Neural cell (in vitro differentiated cells): Measurements from ENCODE around the gene SLC23A3. TPM values are rescaled to one million over a fixed set of nuclear protein-coding genes. Genes with fewer than 3 reads are reported as not detected.

Source experiments
- H2AFZ ChIP-seq: fragments of 200-600, 300-800 bp; sonication (generic), shearing (Covaris generic); 2 replicates; pipeline ENCODE4 v1.6.0; 2014; ENCODE audit warnings: low read depth, mild to moderate bottlenecking, antibody characterized with exemption, low read length, moderate library complexity
- H3F3A ChIP-seq: fragments of 200-600 bp; shearing (Covaris generic); 2 replicates; pipeline ENCODE4 v1.6.1; 2016; ENCODE audit warnings: mild to moderate bottlenecking, moderate library complexity, mixed read lengths, antibody characterized with exemption, low read length; ENCODE audit not compliant: insufficient read depth, poor library complexity, severe bottlenecking
- H3K27ac ChIP-seq: fragments of 200-600, 300-800 bp; sonication (generic), shearing (Covaris generic); 2 replicates; pipeline ENCODE4 v1.5.1; 2014; ENCODE audit warnings: mild to moderate bottlenecking, low read length, moderate library complexity
- H3K27me3 ChIP-seq: fragments of 300-800, 200-600 bp; sonication (generic), shearing (Covaris generic); 2 replicates; pipeline ENCODE4 v1.6.0; 2014; ENCODE audit warnings: mild to moderate bottlenecking, low read depth, low read length, moderate library complexity; ENCODE audit not compliant: insufficient read depth
- H3K36me3 ChIP-seq: fragments of 300-800, 200-600 bp; sonication (generic), shearing (Covaris generic); 2 replicates; pipeline ENCODE4 v1.5.1; 2014; ENCODE audit warnings: mild to moderate bottlenecking, antibody characterized with exemption, low read length, moderate library complexity; ENCODE audit not compliant: insufficient read depth
- H3K4me2 ChIP-seq: fragments of 300-800, 200-600 bp; sonication (generic), shearing (Covaris generic); 2 replicates; pipeline ENCODE4 v1.6.0; 2014; ENCODE audit warnings: mild to moderate bottlenecking, low read length
- H3K4me3 ChIP-seq: fragments of 300-800, 200-600 bp; sonication (generic), shearing (Covaris generic); 2 replicates; pipeline ENCODE4 v1.5.1; 2014; ENCODE audit warnings: mild to moderate bottlenecking, low read length, moderate library complexity
- H3K79me2 ChIP-seq: fragments of 200-600 bp; shearing (Covaris generic); replicated peaks from 2 replicates; pipeline ENCODE4 v1.6.0; 2014; ENCODE audit warnings: mild to moderate bottlenecking, low read length, moderate library complexity; ENCODE audit not compliant: insufficient read depth
- H3K9ac ChIP-seq: fragments of 300-800, 200-600 bp; sonication (generic), shearing (Covaris generic); 2 replicates; pipeline ENCODE4 v1.6.1; 2016; ENCODE audit warnings: mild to moderate bottlenecking, low read length, mixed read lengths
- H3K9me2 ChIP-seq: fragments of 200-600 bp; shearing (Covaris generic); 2 replicates; pipeline ENCODE4 v1.6.1; 2016; ENCODE audit warnings: mild to moderate bottlenecking, low read length, mixed read lengths; ENCODE audit not compliant: insufficient read depth
- H3K9me3 ChIP-seq: fragments of 200-600, 300-800 bp; sonication (generic), shearing (Covaris generic); 2 replicates; pipeline ENCODE4 v1.6.1; 2016; ENCODE audit warnings: mild to moderate bottlenecking, mixed run types, low read length, moderate library complexity, mixed read lengths
- H4K20me1 ChIP-seq: fragments of 200-600 bp; shearing (Covaris generic); 2 replicates; pipeline ENCODE4 v1.6.1; 2016; ENCODE audit warnings: mild to moderate bottlenecking, mixed run types; ENCODE audit not compliant: insufficient read depth
- CTCF ChIP-seq: fragments of 450-650 bp; IDR thresholded peaks from 2 replicates; pipeline ENCODE4 v1.5.1; 2014; ENCODE audit warnings: antibody characterized with exemption, mild to moderate bottlenecking, moderate library complexity; ENCODE audit not compliant: poor library complexity, severe bottlenecking
- EP300 ChIP-seq: fragments of 450-650 bp; conservative IDR thresholded peaks from 2 replicates; pipeline ENCODE4 v1.6.1; 2014; ENCODE audit warnings: antibody characterized with exemption, mild to moderate bottlenecking, moderate library complexity; ENCODE audit not compliant: poor library complexity, severe bottlenecking
- EZH2 ChIP-seq: fragments of 200-600, 300-800 bp; shearing (Covaris generic), sonication (generic); IDR thresholded peaks from 2 replicates; pipeline ENCODE4 v1.6.1; 2014; ENCODE audit warnings: antibody characterized with exemption, low read length, borderline replicate concordance, mild to moderate bottlenecking; ENCODE audit not compliant: insufficient read depth, poor library complexity, severe bottlenecking
- MXI1 ChIP-seq: fragments of 450-650 bp; conservative IDR thresholded peaks from 2 replicates; pipeline ENCODE4 v1.6.1; 2014; ENCODE audit warnings: antibody characterized with exemption, mild to moderate bottlenecking; ENCODE audit not compliant: poor library complexity, severe bottlenecking
- POLR2AphosphoS5 ChIP-seq: IDR thresholded peaks from 2 replicates; pipeline ENCODE4 v1.6.1; 2012
- RAD21 ChIP-seq: fragments of 450-650 bp; conservative IDR thresholded peaks from 2 replicates; pipeline ENCODE4 v1.6.1; 2014; ENCODE audit warnings: antibody characterized with exemption, mild to moderate bottlenecking, moderate library complexity
- REST ChIP-seq: IDR thresholded peaks from 2 replicates; pipeline ENCODE4 v1.6.1; 2012; ENCODE audit warnings: borderline replicate concordance
- SMC3 ChIP-seq: fragments of 450-650 bp; conservative IDR thresholded peaks from 2 replicates; pipeline ENCODE4 v1.6.1; 2014; ENCODE audit warnings: antibody characterized with exemption, mild to moderate bottlenecking, moderate library complexity; ENCODE audit not compliant: poor library complexity
- TAF1 ChIP-seq: IDR thresholded peaks from 2 replicates; pipeline ENCODE4 v1.6.1; 2012; ENCODE audit warnings: low read depth
- polyA minus RNA-seq: library from RNA; depleted of rRNA, polyadenylated mRNA; stranded (reverse); fragments of >200 nt; gene quantifications from 2 replicates; pipeline ENCODE4 v1.2.3, GENCODE V29; 2014
- polyA plus RNA-seq: library from polyadenylated mRNA; depleted of rRNA; stranded (reverse); fragments of >200 nt; gene quantifications from 2 replicates; pipeline ENCODE4 v1.2.3, GENCODE V29; 2014

SLC23A3 gene
- polyA plus RNA-seq, result 0.12 and 0.28 TPM in 2 replicates
- 0.24 and 0.46 TPM in 2 replicates for polyA minus RNA-seq

- Histone ChIP-seq H3K27me3 (no peaks in the 10 kb centered on the region), H3K9ac (no peak within 1 kb of the TSS), H3F3A (no peaks in the 10 kb centered on the region), H3K36me3 (no peaks in the 10 kb centered on the region), H2AFZ (no peak within 1 kb of the TSS), H3K9me3 (no peaks in the 10 kb centered on the region), H3K27ac (no peak within 1 kb of the TSS), H3K79me2 (no peaks in the 10 kb centered on the region), H3K4me3 (no peak within 1 kb of the TSS), H4K20me1 (no peaks in the 10 kb centered on the region), H3K9me2 (no peaks in the 10 kb centered on the region), H3K4me2 (no peak within 1 kb of the TSS)
- TF ChIP-seq RAD21 (no peak), POLR2AphosphoS5 (no peak), TAF1 (no peak), REST (no peak), CTCF (no peak), EP300 (no peak), MXI1 (no peak), EZH2 (no peak), SMC3 (no peak)
Measured at GRCh38 chr2:219169930-219170654, at the start of gene SLC23A3. Gene SLC23A3 (minus strand): TSS chr2:219170029. CDS start chr2:219169984, 45 bp downstream.

- Histone ChIP-seq H4K20me1 (no peaks in the 10 kb centered on the region), H3K9me2 (no peaks in the 10 kb centered on the region), H3K4me2 (peak within 1 kb of the TSS; percentile 59), H3F3A (no peaks in the 10 kb centered on the region), H3K27me3 (no peaks in the 10 kb centered on the region), H3K9me3 (no peaks in the 10 kb centered on the region), H2AFZ (no peak within 1 kb of the TSS), H3K27ac (no peak within 1 kb of the TSS), H3K36me3 (no peaks in the 10 kb centered on the region), H3K79me2 (no peaks in the 10 kb centered on the region), H3K4me3 (peak within 1 kb of the TSS; percentile 79), H3K9ac (peak within 1 kb of the TSS; percentile 60)
- peak; percentile 80 for TF ChIP-seq POLR2AphosphoS5
- no peak for TF ChIP-seq REST
- TF ChIP-seq MXI1, result peak; percentile 91
- no peak for TF ChIP-seq EP300
- peak; percentile 11 for TF ChIP-seq SMC3
Measured at GRCh38 chr2:219218732-219219701, 49.2 kb upstream of the SLC23A3 start, which contains the start of gene ABCB6. Gene ABCB6 (minus strand): TSS chr2:219218958. CDS start chr2:219218673, 285 bp downstream.
